Adipocyte (in vitro differentiated cells): ENCODE measurements around the gene KCTD3.

Experiments
- DNase-seq: peaks from one replicate; pipeline ENCODE4 v3.0.0-alpha.2; 2015; ENCODE audit warnings: low read depth
- H3K27me3 ChIP-seq: replicated peaks from 2 replicates; pipeline ENCODE4 v1.7.0; 2013; ENCODE audit warnings: mild to moderate bottlenecking, low read length, moderate library complexity; ENCODE audit not compliant: control insufficient read depth, insufficient read depth
- H3K36me3 ChIP-seq: 2 replicates; pipeline ENCODE4 v1.7.0; 2013; ENCODE audit warnings: low read length, mild to moderate bottlenecking, moderate library complexity; ENCODE audit not compliant: control insufficient read depth, insufficient read depth, severe bottlenecking
- H3K4me1 ChIP-seq: 2 replicates; pipeline ENCODE4 v1.7.0; 2013; ENCODE audit warnings: mild to moderate bottlenecking, low read length, moderate library complexity; ENCODE audit not compliant: control insufficient read depth, insufficient read depth
- H3K4me3 ChIP-seq: 2 replicates; pipeline ENCODE4 v1.7.0; 2013; ENCODE audit warnings: mild to moderate bottlenecking, low read length, moderate library complexity
- H3K9ac ChIP-seq: 2 replicates; pipeline ENCODE4 v1.7.0; 2013; ENCODE audit warnings: mild to moderate bottlenecking, low read length, moderate library complexity
- H3K9me3 ChIP-seq: 2 replicates; pipeline ENCODE4 v1.7.0; 2013; ENCODE audit warnings: mild to moderate bottlenecking, low read length, moderate library complexity; ENCODE audit not compliant: control insufficient read depth

KCTD3 gene

DNA sequence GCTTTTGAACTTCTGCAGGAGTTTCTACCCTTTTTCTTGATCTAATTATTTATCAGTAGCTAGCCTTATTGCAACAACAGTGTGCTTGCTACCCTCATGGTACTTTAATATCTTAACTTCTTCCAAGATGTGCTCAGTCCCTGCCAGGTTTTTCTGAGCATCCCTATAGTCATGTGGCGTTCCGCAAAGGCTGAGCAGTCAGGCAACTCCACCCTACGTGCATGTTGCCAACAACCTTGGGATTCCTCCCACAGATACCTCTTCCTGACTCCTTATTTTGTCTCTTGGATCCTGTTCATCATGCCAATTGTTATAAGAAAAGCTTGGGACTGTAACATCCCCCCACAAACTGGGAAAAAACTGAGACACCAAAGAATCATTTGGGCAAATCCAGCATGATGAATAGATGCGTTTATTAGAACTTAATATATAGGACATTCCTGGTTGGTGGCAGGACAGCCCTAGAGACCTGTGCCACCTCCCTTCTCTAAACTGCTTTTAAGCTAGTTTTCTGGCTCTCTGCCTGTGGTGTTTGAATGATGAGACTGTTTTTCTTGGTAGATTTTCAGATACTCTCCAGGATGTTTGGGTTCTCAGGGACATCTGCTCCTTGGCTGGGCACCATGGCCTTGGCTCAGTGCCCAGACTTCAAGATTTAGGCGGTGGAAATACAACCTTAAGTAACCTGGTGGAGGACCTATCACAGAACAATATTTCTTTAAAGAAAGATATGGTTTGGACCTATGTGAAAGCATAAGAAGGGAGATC, 27.1 kb upstream of the KCTD3 start:
- Histone ChIP-seq H3K36me3 (no peaks in the 10 kb centered on the region), H3K4me1 (peaks cover 17% of the 10 kb centered on the region), H3K9me3 (peaks cover 14% of the 10 kb centered on the region), H3K27me3 (no peaks in the 10 kb centered on the region), H3K4me3 (no peak overlapping the region), H3K9ac (no peak overlapping the region)
- DNase-seq: peak; percentile 28

DNA sequence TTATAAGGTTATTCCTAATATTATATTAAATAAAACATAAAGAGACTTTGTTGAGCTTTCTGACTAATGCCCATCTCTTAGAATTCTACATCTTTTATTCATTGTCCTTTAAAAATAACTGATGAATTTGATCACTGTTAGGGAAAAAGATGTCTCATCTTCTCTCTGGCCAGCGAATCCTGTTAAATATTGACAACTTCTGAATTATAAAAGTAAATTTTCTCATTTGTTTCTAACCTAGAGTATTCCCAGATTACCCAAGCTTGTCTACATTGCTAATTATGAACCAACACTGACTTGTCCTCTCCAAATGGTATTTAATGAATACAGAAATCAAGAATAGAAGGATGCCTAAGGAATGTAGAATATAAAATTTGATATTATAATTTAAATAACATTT, 24.8 kb upstream of the KCTD3 start:
- no peak overlapping the region for H3K9ac ChIP-seq
- DNase-seq: no peak
- no peaks in the 10 kb centered on the region for H3K36me3 ChIP-seq
- no peaks in the 10 kb centered on the region for H3K27me3 ChIP-seq
- no peak overlapping the region for H3K4me3 ChIP-seq
- H3K4me1 ChIP-seq: peaks cover 17% of the 10 kb centered on the region
- peaks cover 14% of the 10 kb centered on the region for H3K9me3 ChIP-seq

DNA sequence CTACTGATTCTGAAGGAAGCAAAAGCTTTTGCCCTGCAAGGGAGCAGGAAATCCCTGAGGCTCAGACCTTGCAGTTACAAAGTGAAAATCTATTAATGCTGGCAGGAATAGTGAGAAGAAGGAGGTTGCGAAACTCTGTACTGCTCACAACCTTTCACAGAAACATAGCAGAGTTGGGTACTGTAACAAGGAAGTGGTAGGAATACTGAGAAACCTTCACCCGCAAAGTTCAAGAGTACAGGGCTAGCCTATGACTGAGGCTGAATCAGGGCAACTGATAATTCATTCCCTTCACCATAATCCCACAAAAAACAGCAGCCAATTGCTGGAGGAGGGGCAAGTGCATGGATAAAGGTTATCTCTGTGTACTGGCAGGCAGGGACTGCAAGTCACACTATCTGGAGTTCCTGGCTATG, 23.9 kb upstream of the KCTD3 start:
- H3K9ac ChIP-seq: no peak overlapping the region
- no peaks in the 10 kb centered on the region for H3K27me3 ChIP-seq
- H3K36me3 ChIP-seq: no peaks in the 10 kb centered on the region
- H3K4me1 ChIP-seq: peaks cover 17% of the 10 kb centered on the region
- peak overlapping the region; percentile 47 for H3K4me3 ChIP-seq
- DNase-seq: peak; percentile 58
- peaks cover 14% of the 10 kb centered on the region for H3K9me3 ChIP-seq

DNA sequence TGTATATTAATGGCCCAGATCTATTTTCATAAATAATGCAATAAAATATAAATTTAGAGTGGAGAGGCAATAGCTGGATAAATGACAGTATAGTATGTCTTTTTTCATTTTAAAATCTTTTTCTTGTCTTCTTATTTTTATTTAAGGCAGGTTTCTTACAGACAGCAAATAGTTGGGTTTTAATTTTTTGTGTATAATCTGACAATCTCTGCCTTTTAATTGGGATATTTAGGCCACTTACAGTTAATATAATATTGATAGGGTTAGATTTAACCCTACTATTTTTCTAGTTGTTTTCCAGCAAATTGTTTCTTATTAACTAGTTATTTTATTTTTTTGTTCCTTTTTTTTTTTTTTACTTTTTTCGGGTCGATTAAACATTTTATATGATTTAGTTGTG, 23.3 kb upstream of the KCTD3 start:
- DNase-seq: no peak
- Histone ChIP-seq H3K9me3 (peaks cover 14% of the 10 kb centered on the region), H3K36me3 (no peaks in the 10 kb centered on the region), H3K27me3 (no peaks in the 10 kb centered on the region), H3K9ac (no peak overlapping the region), H3K4me1 (peaks cover 17% of the 10 kb centered on the region), H3K4me3 (peak overlapping the region; percentile 47)

DNA sequence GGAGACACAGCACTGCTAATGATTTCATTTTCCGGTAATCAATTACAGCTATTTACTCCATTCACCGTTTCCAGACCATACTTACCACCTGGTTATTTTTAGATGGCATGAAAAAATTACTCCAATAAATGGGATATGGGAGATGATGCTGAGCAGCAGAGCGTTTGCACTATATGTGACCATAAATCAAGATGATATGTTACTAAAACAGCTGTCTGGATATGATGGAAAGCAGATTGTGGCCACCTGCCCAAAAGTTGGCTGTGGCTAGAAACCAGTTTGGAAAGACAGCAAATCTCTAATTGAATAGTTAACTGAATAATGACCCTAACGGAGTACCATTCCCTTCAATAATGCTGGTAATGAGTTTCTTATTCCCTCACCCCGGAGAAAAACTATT, 22.5 kb upstream of the KCTD3 start:
- no peak for DNase-seq
- peaks cover 17% of the 10 kb centered on the region for H3K4me1 ChIP-seq
- H3K27me3 ChIP-seq: no peaks in the 10 kb centered on the region
- H3K9ac ChIP-seq: no peak overlapping the region
- peaks cover 14% of the 10 kb centered on the region for H3K9me3 ChIP-seq
- H3K4me3 ChIP-seq: no peak overlapping the region
- no peaks in the 10 kb centered on the region for H3K36me3 ChIP-seq

DNA sequence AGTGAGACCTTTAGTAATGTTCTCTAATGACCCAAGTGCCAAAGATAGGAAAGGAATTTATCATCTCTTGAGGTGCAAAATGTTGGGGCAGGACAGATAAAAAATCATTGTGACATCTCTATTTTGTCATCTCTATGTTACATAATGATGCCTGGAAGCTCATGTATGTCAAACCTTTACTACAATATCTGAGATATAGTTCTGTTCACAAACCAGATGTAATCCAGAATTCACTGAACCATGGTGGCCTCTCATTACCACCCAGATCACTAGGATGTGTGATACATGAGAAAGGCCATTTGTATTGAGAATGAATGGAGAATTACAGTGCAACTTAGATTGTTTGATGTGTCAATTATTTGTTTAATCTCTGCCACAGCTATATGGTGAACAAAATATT, 22.0 kb upstream of the KCTD3 start:
- Histone ChIP-seq H3K4me3 (no peak overlapping the region), H3K27me3 (no peaks in the 10 kb centered on the region), H3K9me3 (peaks cover 14% of the 10 kb centered on the region), H3K9ac (no peak overlapping the region), H3K4me1 (peaks cover 12% of the 10 kb centered on the region), H3K36me3 (no peaks in the 10 kb centered on the region)
- no peak for DNase-seq

DNA sequence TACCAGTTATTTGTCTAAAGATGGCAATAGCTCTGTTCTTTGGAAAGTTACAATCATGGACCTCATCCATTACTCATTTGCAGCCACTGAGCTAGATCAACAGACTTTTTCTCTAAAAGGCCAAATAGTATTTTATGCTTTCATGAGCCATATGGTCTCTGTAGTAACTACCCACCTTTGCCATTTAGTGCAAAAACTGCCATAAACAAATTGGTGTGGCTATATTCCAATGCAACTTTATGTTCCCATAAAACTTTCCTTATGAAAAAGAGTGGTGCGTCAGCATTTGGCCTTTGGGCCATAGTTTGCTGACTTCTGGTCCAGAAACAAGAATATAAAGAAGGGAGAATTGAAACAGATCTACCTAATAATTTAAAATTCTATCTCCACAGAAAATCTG, 20.1 kb upstream of the KCTD3 start:
- peaks cover 11% of the 10 kb centered on the region for H3K4me1 ChIP-seq
- H3K9ac ChIP-seq: no peak overlapping the region
- DNase-seq: no peak
- no peak overlapping the region for H3K4me3 ChIP-seq
- H3K27me3 ChIP-seq: no peaks in the 10 kb centered on the region
- H3K9me3 ChIP-seq: peaks cover 14% of the 10 kb centered on the region
- H3K36me3 ChIP-seq: no peaks in the 10 kb centered on the region

DNA sequence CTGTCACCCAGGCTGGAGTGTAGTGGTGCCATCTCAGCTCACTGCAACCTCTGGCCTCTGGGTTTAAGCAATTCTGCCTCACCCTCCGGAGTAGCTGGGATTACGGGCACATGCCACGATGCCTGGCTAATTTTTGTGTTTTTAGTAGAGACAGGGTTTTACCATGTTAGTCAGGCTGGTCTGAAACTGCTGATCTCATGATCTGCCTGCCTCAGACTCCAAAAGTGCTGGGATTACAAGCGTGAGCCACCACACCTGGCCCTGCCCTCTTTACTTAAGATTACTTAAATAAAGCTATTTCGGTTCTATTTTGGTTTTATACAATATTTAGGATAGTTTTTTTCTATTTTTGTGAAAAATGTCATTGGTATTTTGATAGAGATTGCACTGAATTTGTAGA, 15.3 kb upstream of the KCTD3 start:
- Histone ChIP-seq H3K9ac (no peak overlapping the region), H3K27me3 (no peaks in the 10 kb centered on the region), H3K9me3 (peaks cover 8% of the 10 kb centered on the region), H3K36me3 (no peaks in the 10 kb centered on the region), H3K4me1 (no peaks in the 10 kb centered on the region), H3K4me3 (no peak overlapping the region)
- no peak for DNase-seq

DNA sequence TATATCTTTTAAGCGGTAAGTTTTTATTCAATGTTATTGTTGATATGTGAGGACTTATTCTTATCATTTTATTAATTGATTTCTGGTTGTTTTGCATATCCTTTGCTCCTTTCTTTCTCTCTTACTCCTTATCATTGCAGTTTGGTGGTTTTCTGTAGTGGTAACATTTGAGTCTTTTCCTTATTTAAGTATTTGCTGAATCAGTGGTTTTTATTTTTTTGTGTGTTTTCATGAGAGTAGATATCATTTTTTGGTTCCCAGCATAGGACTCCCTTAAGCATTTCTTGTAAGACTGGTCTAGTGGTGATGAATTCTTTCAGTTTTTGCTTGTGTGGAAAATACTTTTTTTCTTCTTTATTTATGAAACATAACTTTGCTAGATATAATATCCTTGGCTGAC, 12.2 kb upstream of the KCTD3 start:
- no peaks in the 10 kb centered on the region for H3K4me1 ChIP-seq
- no peaks in the 10 kb centered on the region for H3K27me3 ChIP-seq
- no peak for DNase-seq

DNA sequence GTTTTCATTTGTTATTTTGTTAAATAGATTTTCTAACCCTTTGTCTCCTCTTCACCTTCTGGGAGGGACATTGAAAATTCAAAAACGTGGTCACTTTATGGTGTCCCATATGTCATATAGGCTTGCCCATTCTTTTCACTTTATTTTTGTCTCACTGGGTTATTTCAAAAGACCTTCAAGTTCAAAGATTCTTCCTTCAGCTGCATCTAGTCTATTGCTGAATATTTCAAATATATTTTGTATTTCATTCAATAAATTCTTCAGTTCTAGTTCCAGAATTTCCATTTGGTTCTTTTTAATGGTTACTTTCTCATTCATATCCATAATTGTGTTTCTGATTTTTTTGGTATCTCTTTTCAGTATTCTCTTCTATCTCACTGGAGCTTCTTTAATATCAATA, 11.6 kb upstream of the KCTD3 start:
- Histone ChIP-seq H3K9ac (no peak overlapping the region), H3K27me3 (no peaks in the 10 kb centered on the region), H3K36me3 (no peaks in the 10 kb centered on the region), H3K9me3 (peaks cover 8% of the 10 kb centered on the region), H3K4me3 (no peak overlapping the region), H3K4me1 (no peaks in the 10 kb centered on the region)
- no peak for DNase-seq

More for the DNA sequence above, 12.2 kb upstream of the KCTD3 start:
- no peak overlapping the region for H3K4me3 ChIP-seq
- peaks cover 8% of the 10 kb centered on the region for H3K9me3 ChIP-seq
- no peak overlapping the region for H3K9ac ChIP-seq
- no peaks in the 10 kb centered on the region for H3K36me3 ChIP-seq

DNA sequence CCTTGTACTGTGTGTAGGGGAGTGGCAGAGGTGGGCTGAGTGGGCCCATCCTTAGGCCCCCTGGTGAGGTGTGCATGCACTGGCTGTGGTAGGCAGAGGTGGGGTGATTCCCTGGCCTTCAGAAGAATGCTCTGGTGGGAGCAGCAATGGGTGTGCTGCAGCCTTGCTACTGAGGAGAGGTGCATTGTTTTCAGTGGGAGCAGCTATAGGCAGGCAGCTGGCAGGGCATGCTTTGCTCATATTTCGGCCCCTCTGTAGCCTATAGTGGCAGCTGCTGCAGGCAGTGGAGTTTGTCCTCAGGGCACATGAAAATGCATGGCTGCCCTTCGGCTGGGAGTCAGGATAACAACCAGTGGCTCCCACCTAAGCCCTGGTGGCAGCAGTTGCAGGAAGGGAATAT, 10.1 kb upstream of the KCTD3 start:
- no peak for DNase-seq
- no peak overlapping the region for H3K9ac ChIP-seq
- no peaks in the 10 kb centered on the region for H3K4me1 ChIP-seq
- H3K9me3 ChIP-seq: peaks cover 8% of the 10 kb centered on the region
- no peaks in the 10 kb centered on the region for H3K36me3 ChIP-seq
- H3K4me3 ChIP-seq: no peak overlapping the region
- no peaks in the 10 kb centered on the region for H3K27me3 ChIP-seq

DNA sequence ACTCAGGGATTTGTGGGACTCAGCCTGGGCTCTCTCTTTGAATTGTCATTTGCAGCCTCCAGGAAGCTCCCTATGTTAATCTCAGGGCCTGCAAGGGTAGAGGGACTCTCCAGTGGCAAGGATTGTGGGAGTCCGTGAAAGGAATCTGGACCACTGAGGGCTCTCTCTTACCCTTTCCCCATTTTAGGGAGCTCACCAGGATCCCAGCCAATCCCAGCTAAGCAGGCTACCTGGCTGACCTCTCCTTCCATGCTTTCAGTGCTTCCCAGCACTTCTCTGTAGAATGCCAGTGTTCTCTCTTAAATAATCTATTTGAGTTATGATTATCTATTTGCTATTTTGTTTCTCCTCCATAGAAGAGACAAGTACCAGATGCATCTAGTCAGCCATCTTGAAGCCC, 9.6 kb upstream of the KCTD3 start:
- Histone ChIP-seq H3K4me1 (no peaks in the 10 kb centered on the region), H3K27me3 (no peaks in the 10 kb centered on the region), H3K36me3 (no peaks in the 10 kb centered on the region), H3K9ac (no peak overlapping the region), H3K9me3 (peaks cover 8% of the 10 kb centered on the region), H3K4me3 (no peak overlapping the region)
- no peak for DNase-seq
